ENCODE results near the gene NDUFC1.

- no peak for TF ChIP-seq POLR2AphosphoS5 (IDR thresholded peaks at IDR 0.05)
- TF ChIP-seq CTCF (IDR thresholded peaks at IDR 0.05): no peak
- no peak for TF ChIP-seq EP300 (IDR thresholded peaks at IDR 0.05)
- TF ChIP-seq POLR2A (IDR thresholded peaks at IDR 0.05): no peak
These were observed 56.7 kb downstream of the NDUFC1 start for GRCh38 chr4:139245590-139245989.
